ENCODE results near the gene GDPD2. TPM values are rescaled to one million over a fixed set of nuclear protein-coding genes. Genes with fewer than 3 reads are reported as not detected.

Gene GDPD2
- total RNA-seq, 4 donors from 2014 or later, result 12.8 to 32.9 (median 22.8) TPM

GRCh38 chrX:70479922-70480659 lies 57.0 kb downstream of the GDPD2 start:
- intact Hi-C loops (cut with DNase I; ENCODE audit: low total_unique reads), result no loop called here
- TF ChIP-seq CTCF (IDR thresholded peaks at IDR 0.05), result no peak
- no peak for DNase-seq (ENCODE audit: low spot score in 2 of 2)
- WGBS, 2 donors, result 62 to 71% methylated on average over 6 of the region's 6 CpGs
- no peak overlapping the region for H3K4me3 ChIP-seq (ENCODE audit: low read depth, poor library complexity, severe bottlenecking)

- no peak overlapping the region for H3K4me3 ChIP-seq (ENCODE audit: low read depth, poor library complexity, severe bottlenecking)
- intact Hi-C loops (cut with DNase I; ENCODE audit: low total_unique reads), result no loop called here
- no peak for TF ChIP-seq POLR2A (IDR thresholded peaks at IDR 0.05)
- TF ChIP-seq CTCF (IDR thresholded peaks at IDR 0.05), result no peak
- no peak for DNase-seq (ENCODE audit: low spot score in 2 of 2)
- 60 to 79% methylated on average over 9 of the region's 9 CpGs for WGBS, 2 donors
Measured at GRCh38 chrX:70480660-70481018, 57.5 kb downstream of the GDPD2 start.

GRCh38 chrX:70481471-70482270 lies 58.6 kb downstream of the GDPD2 start:
- TF ChIP-seq CTCF (IDR thresholded peaks at IDR 0.05) (no peak), POLR2A (IDR thresholded peaks at IDR 0.05) (no peak)
- no peak for DNase-seq (ENCODE audit: low spot score in 2 of 2)
- H3K4me3 ChIP-seq (ENCODE audit: low read depth, poor library complexity, severe bottlenecking), result no peak overlapping the region
- 84 to 88% methylated on average over 8 of the region's 8 CpGs for WGBS, 2 donors
- intact Hi-C loops (cut with DNase I; ENCODE audit: low total_unique reads), result no loop called here

- no peak overlapping the region for H3K4me3 ChIP-seq (ENCODE audit: low read depth, poor library complexity, severe bottlenecking)
- 81 to 100% methylated on average over 2 of the region's 2 CpGs for WGBS, 2 donors
- intact Hi-C loops (cut with DNase I; ENCODE audit: low total_unique reads), result no loop called here
- TF ChIP-seq CTCF (IDR thresholded peaks at IDR 0.05) (no peak), POLR2A (IDR thresholded peaks at IDR 0.05) (no peak)
- DNase-seq (ENCODE audit: low spot score in 2 of 2), result no peak
Measured at GRCh38 chrX:70482300-70482699, 59.2 kb downstream of the GDPD2 start.

Other genes starting within 250 kb of the GDPD2 start
- gene DGAT2L6, start 245.8 kb upstream of the GDPD2 start, total RNA-seq, result 10 to 100 TPM in 2 of 4 donors, 1 to 10 TPM in 1, under 1 TPM in 1; 0.42 to 24.9 (median 12.3) TPM
- gene AWAT1, start 188.7 kb upstream of the GDPD2 start, total RNA-seq, result 1 to 10 TPM in 2 of 4 donors, under 1 TPM in 2; 0.46 to 6.2 (median 1.7) TPM
- gene P2RY4, start 163.1 kb upstream of the GDPD2 start, total RNA-seq, result 1 to 10 TPM in 3 of 4 donors, under 1 TPM in 1; 0.30 to 7.4 (median 3.9) TPM
- under 1 TPM in 1 of 4 donors, not detected in 3; 0.25 TPM for gene ARR3, start 155.0 kb upstream of the GDPD2 start, total RNA-seq
- not detected for gene RAB41, start 141.1 kb upstream of the GDPD2 start, total RNA-seq
- 10 to 100 TPM; 19.9 to 35.3 (median 33.2) TPM for gene PDZD11, start 133.4 kb upstream of the GDPD2 start, total RNA-seq
- gene KIF4A, start 133.2 kb upstream of the GDPD2 start, total RNA-seq, result 1 to 10 TPM in 2 of 4 donors, under 1 TPM in 2; 0.39 to 1.8 (median 0.99) TPM
- 10 to 100 TPM; 26.1 to 40.2 (median 35.9) TPM for gene DLG3, start 21.5 kb downstream of the GDPD2 start, total RNA-seq

Measured in lower leg skin (tissue), 4 donors.